ENCODE data around the gene PRR23C. TPM values are rescaled to one million over a fixed set of nuclear protein-coding genes. Genes with fewer than 3 reads are reported as not detected.

Gene PRR23C
- total and polyA plus RNA-seq, 8 donors: 0.06 to 0.07 (median 0.06) TPM; not detected in 3

GRCh38 chr3:138995706-138996105 lies 49.0 kb downstream of the PRR23C start:
- no peak for TF ChIP-seq CTCF (IDR thresholded peaks at IDR 0.05)
- H3K9me3 ChIP-seq: no peaks in the 10 kb centered on the region
- no peak overlapping the region for H3K4me3 ChIP-seq
- ATAC-seq (no peak), DNase-seq (no peak)
- intact Hi-C loops (cut with DNase I): no loop called here
- no peaks in the 10 kb centered on the region for H3K4me1 ChIP-seq
- H3K27ac ChIP-seq: no peak overlapping the region
- no peaks in the 10 kb centered on the region for H3K36me3 ChIP-seq
- no peaks in the 10 kb centered on the region for H3K27me3 ChIP-seq

Other genes with a start within 250 kb of the PRR23C start
- gene PIK3CB, start 210.0 kb downstream of the PRR23C start, total RNA-seq: 10 to 100 TPM; 31.7 to 39.6 TPM
- gene PIK3CB, start 210.0 kb downstream of the PRR23C start, polyA plus RNA-seq (ENCODE audit: insufficient read length in 6 of 6): 10 to 100 TPM; 12.1 to 16.5 (median 13.8) TPM
- gene FOXL2, start 97.8 kb downstream of the PRR23C start, total RNA-seq: not detected
- gene FOXL2, start 97.8 kb downstream of the PRR23C start, polyA plus RNA-seq (ENCODE audit: insufficient read length in 6 of 6): not detected
- gene FOXL2NB, start 97.7 kb downstream of the PRR23C start, total RNA-seq: not detected
- gene FOXL2NB, start 97.7 kb downstream of the PRR23C start, polyA plus RNA-seq (ENCODE audit: insufficient read length in 6 of 6): under 1 TPM; 0.04 to 0.21 (median 0.06) TPM
- gene PRR23A, start 38.6 kb downstream of the PRR23C start, total RNA-seq: not detected
- gene PRR23A, start 38.6 kb downstream of the PRR23C start, polyA plus RNA-seq (ENCODE audit: insufficient read length in 6 of 6): not detected
- not detected for gene PRR23B, start 24.0 kb downstream of the PRR23C start, total RNA-seq
- gene PRR23B, start 24.0 kb downstream of the PRR23C start, polyA plus RNA-seq (ENCODE audit: insufficient read length in 6 of 6): not detected